IMR-90 (cell line): ENCODE measurements around the gene IFIT2. TPM values are rescaled to one million over a fixed set of nuclear protein-coding genes. Genes with fewer than 3 reads are reported as not detected.
A peak's percentile ranks its signal among the peaks of the same experiment; 100 is the strongest.

ENCODE experiments used
- ATAC-seq: fragments of 200-7000 bp; cut with Tn5 transposase; 2 replicates; pipeline ENCODE4 v1.9.1; 2020; ENCODE audit warnings: low read depth, mild to moderate bottlenecking, moderate library complexity
- BruUV-seq: library from RNA; stranded (reverse); fragments of 400-500 nt; replicated peaks from 2 replicates; lab custom pipeline; 2021; lab: Mats Ljungman, UMichigan
- CTCF ChIA-PET: fragments of 300-600 bp; formaldehyde crosslinking; extraction: SDS; loops from one replicate; lab custom pipeline; 2021; ENCODE audit warnings: antibody characterized with exemption; lab: Yijun Ruan, JAX
- POLR2A ChIA-PET: fragments of 300-600 bp; sonication (Branson Sonifier 250); formaldehyde crosslinking; loops from one replicate; lab custom pipeline; 2022; ENCODE audit warnings: antibody characterized with exemption; ENCODE audit not compliant: unreplicated experiment; lab: Charles Lee
- DNase-seq: peaks from one replicate; pipeline ENCODE4 v3.0.0; 2013
- H2AFZ ChIP-seq: replicated peaks from 2 replicates; pipeline ENCODE3; 2013; ENCODE audit warnings: low read length, mild to moderate bottlenecking; ENCODE audit not compliant: poor library complexity
- H2AK5ac ChIP-seq: 2 replicates; pipeline ENCODE4 v1.6.1; 2013; ENCODE audit warnings: low read depth, low read length, inconsistent platforms
- H2AK9ac ChIP-seq: replicated peaks from 2 replicates; pipeline ENCODE3; 2013; ENCODE audit warnings: mild to moderate bottlenecking, low read depth, low read length, moderate library complexity; ENCODE audit not compliant: poor library complexity
- H2BK120ac ChIP-seq: 2 replicates; pipeline ENCODE4 v1.6.1; 2013; ENCODE audit warnings: low read depth, low read length, inconsistent platforms
- H2BK15ac ChIP-seq: 3 replicates; pipeline ENCODE4 v1.6.1; 2013; ENCODE audit warnings: low read depth, low read length, inconsistent platforms
- H2BK20ac ChIP-seq: 2 replicates; pipeline ENCODE4 v1.6.1; 2013; ENCODE audit warnings: low read depth, mild to moderate bottlenecking, inconsistent platforms, low read length, moderate library complexity
- H2BK5ac ChIP-seq: 2 replicates; pipeline ENCODE4 v1.6.1; 2013; ENCODE audit warnings: mild to moderate bottlenecking, low read depth, low read length, inconsistent platforms; ENCODE audit not compliant: poor library complexity, severe bottlenecking
- H3K14ac ChIP-seq: replicated peaks from 2 replicates; pipeline ENCODE4 v1.6.1; 2013; ENCODE audit warnings: low read depth, low read length, inconsistent platforms
- H3K18ac ChIP-seq: 2 replicates; pipeline ENCODE4 v1.6.1; 2013; ENCODE audit warnings: low read depth, low read length, control low read depth
- H3K23ac ChIP-seq: 2 replicates; pipeline ENCODE4 v1.6.1; 2013; ENCODE audit warnings: low read depth, low read length, inconsistent platforms
- H3K27ac ChIP-seq: 2 replicates; pipeline ENCODE4 v1.5.1; 2013; ENCODE audit warnings: mild to moderate bottlenecking, control low read depth, low read length; ENCODE audit not compliant: insufficient read depth
- H3K27me3 ChIP-seq: 2 replicates; pipeline ENCODE4 v1.6.1; 2013; ENCODE audit warnings: low read length; ENCODE audit not compliant: control insufficient read depth, insufficient read depth
- H3K36me3 ChIP-seq: 2 replicates; pipeline ENCODE4 v1.6.1; 2013; ENCODE audit warnings: low read length, mixed read lengths; ENCODE audit not compliant: control insufficient read depth, insufficient read depth
- H3K4ac ChIP-seq: 2 replicates; pipeline ENCODE4 v1.6.1; 2013; ENCODE audit warnings: low read depth, low read length, inconsistent platforms
- H3K4me1 ChIP-seq: 2 replicates; pipeline ENCODE4 v1.6.1; 2013; ENCODE audit warnings: low read length, mixed read lengths; ENCODE audit not compliant: control insufficient read depth, insufficient read depth
- H3K4me2 ChIP-seq: 2 replicates; pipeline ENCODE4 v1.6.1; 2013; ENCODE audit warnings: low read depth, mild to moderate bottlenecking, control low read depth, low read length, moderate library complexity
- H3K4me3 ChIP-seq: 2 replicates; pipeline ENCODE4 v1.5.1; 2013; ENCODE audit warnings: low read depth, mild to moderate bottlenecking, control low read depth, low read length, moderate library complexity; ENCODE audit not compliant: insufficient read depth
- H3K56ac ChIP-seq: 2 replicates; pipeline ENCODE4 v1.6.1; 2013; ENCODE audit warnings: low read length, inconsistent platforms; ENCODE audit not compliant: insufficient read depth; ENCODE audit errors: extremely low read depth
- H3K79me1 ChIP-seq, 2 experiments: 2 replicates each; pipeline ENCODE4 v1.6.1; 2013; ENCODE audit warnings: low read length in 2 of 2, inconsistent platforms in 1 of 2, low read depth in 1 of 2
- H3K9ac ChIP-seq: 2 replicates; pipeline ENCODE4 v1.6.1; 2013; ENCODE audit warnings: low read depth, low read length, control low read depth
- H3K9me1 ChIP-seq: 2 replicates; pipeline ENCODE4 v1.6.1; 2013; ENCODE audit warnings: low read length, inconsistent platforms; ENCODE audit not compliant: insufficient read depth
- H3K9me3 ChIP-seq: 2 replicates; pipeline ENCODE4 v1.6.1; 2013; ENCODE audit warnings: low read length; ENCODE audit not compliant: control insufficient read depth, insufficient read depth
- H4K20me1 ChIP-seq: 2 replicates; pipeline ENCODE4 v1.6.1; 2013; ENCODE audit warnings: low read length, inconsistent platforms; ENCODE audit not compliant: insufficient read depth
- H4K5ac ChIP-seq: 2 replicates; pipeline ENCODE4 v1.6.1; 2013; ENCODE audit warnings: mild to moderate bottlenecking, low read depth, low read length, control low read depth
- H4K8ac ChIP-seq, 2 experiments: 2 replicates each; pipeline ENCODE4 v1.6.1; 2013; ENCODE audit warnings: low read depth in 2 of 2, low read length in 2 of 2, control low read depth in 1 of 2, inconsistent platforms in 1 of 2
- H4K91ac ChIP-seq: 2 replicates; pipeline ENCODE4 v1.6.1; 2013; ENCODE audit warnings: low read depth, low read length, inconsistent platforms; ENCODE audit not compliant: insufficient read depth
- BHLHE40 ChIP-seq: fragments of 150-350 bp; IDR thresholded peaks from 2 replicates; pipeline ENCODE4 v1.6.1; 2016; ENCODE audit warnings: mild to moderate bottlenecking, low read depth, low read length
- MAZ ChIP-seq: IDR thresholded peaks from 2 replicates; pipeline ENCODE4 v1.6.1; 2012; ENCODE audit warnings: low read depth, mild to moderate bottlenecking, low read length, improper control_type of control experiment, moderate library complexity, borderline replicate concordance
- RAD21 ChIP-seq: IDR thresholded peaks from 2 replicates; pipeline ENCODE4 v1.6.1; 2012; ENCODE audit warnings: low read length, improper control_type of control experiment
- RCOR1 ChIP-seq: IDR thresholded peaks from 2 replicates; pipeline ENCODE4 v1.6.1; 2012; ENCODE audit warnings: mild to moderate bottlenecking, low read length, improper control_type of control experiment; ENCODE audit not compliant: insufficient replicate concordance
- WGBS, 2 experiments: methylation state at CpG; one replicate each; pipeline versions ENCODE4 v1.1.5 to v1.1.7; 2013; ENCODE audit warnings: missing lambda C conversion rate in 2 of 2; ENCODE audit not compliant: insufficient read length in 1 of 2; ENCODE audit errors: extremely low coverage in 2 of 2; 5-methylcytosine and 5-hydroxymethylcytosine counted together
- dilution Hi-C: fragments of 300-500 bp; cut with HindIII; formaldehyde crosslinking; loops from one replicate; pipeline ENCODE4 v1.14.3; 2018; ENCODE audit warnings: low sequenced_read_pairs; ENCODE audit not compliant: unreplicated experiment
- in situ Hi-C: fragments of 300-500 bp; cut with MboI; formaldehyde crosslinking; loops from 3 replicates; pipeline ENCODE4 v1.14.3; 2019; ENCODE audit warnings: low sequenced_read_pairs, inconsistent platforms, mixed read lengths
- intact Hi-C: fragments of 100-400 bp; cut with micrococcal nuclease; formaldehyde crosslinking; loops from 2 replicates; pipeline ENCODE4 v1.10.0; 2022
- polyA plus RNA-seq, 3 experiments: library from polyadenylated mRNA; depleted of rRNA; stranded (reverse); fragments of >200 nt; gene quantifications; 2 replicates each; pipeline ENCODE4 v1.2.3, GENCODE V29; 2012; ENCODE audit warnings: low replicate concordance in 1 of 3
- total RNA-seq: library from RNA; depleted of rRNA; stranded (reverse); fragments of >200 nt; gene quantifications from 2 replicates; pipeline ENCODE4 v1.2.3, GENCODE V29; 2012
- TF ChIP-seq, protein P1 (sequence below): conservative IDR thresholded peaks from 2 replicates; pipeline ENCODE4 v1.5.1; 2012; ENCODE audit warnings: mild to moderate bottlenecking, low read depth, low read length, improper control_type of control experiment
- TF ChIP-seq, protein P2 (sequence below): fragments of 150-350 bp; IDR thresholded peaks from 2 replicates; pipeline ENCODE4 v1.6.1; 2017; ENCODE audit warnings: mild to moderate bottlenecking, antibody characterized with exemption, low read length, low read depth

Gene IFIT2
- total and polyA plus RNA-seq, 2 of the 4 experiments (the other 2 are of a cell fraction) = 1.1 to 2.2 TPM

DNA sequence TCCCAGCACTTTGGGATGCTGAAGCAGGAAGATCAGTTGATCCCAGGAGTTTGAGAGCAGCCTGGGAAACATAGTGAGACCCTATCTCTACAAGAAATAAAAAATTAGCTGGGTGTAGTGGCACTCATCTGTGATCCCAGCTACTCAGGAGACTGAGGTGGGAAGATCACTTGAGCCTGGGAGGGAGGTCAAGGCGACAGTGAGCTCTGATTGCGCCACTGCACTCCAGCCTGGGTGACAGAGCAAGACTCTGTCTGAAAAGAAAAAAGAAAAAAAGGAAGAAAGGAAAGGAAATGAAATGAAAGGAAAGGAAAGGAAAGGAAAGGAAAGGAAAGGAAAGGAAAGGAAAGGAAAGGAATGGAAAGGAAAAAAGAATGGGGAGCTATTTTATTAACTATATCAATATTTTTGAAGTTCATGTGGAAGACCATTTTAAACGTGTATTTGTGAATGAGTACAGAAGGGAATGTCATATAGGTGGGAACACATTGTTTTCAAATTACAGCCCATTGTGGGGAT, 7.1 kb upstream of the IFIT2 start:
- CTCF ChIA-PET = interaction anchor here (1.0 kb wide), 1 partner anchor 74 kb away, joined by 3 read pairs; no protein-coding TSS in a partner anchor
- intact Hi-C loops = loop anchor here (2.0 to 5.0 kb wide), 2 partner anchors 74 to 442 kb away; partner anchors contain the start of gene ANKRD22
- H3K79me1 ChIP-seq = no peaks in the 10 kb centered on the region

More for the DNA sequence above, 7.1 kb upstream of the IFIT2 start:
- Histone ChIP-seq H3K9ac (no peak overlapping the region), H3K56ac (no peak overlapping the region), H4K91ac (no peak overlapping the region), H2BK120ac (no peak overlapping the region; the same call in 1 of the 2 replicates), H2AK9ac (no peak overlapping the region), H3K9me1 (no peaks in the 10 kb centered on the region; the same call in 1 of the 2 replicates), H2AFZ (no peak overlapping the region), H2AK5ac (peak overlapping the region; percentile 75; the same call in 1 of the 2 replicates), H3K27ac (no peak overlapping the region), H3K23ac (no peak overlapping the region), H3K27me3 (no peaks in the 10 kb centered on the region), H3K4me2 (no peak overlapping the region), H3K4me3 (no peak overlapping the region), H3K36me3 (no peaks in the 10 kb centered on the region), H2BK20ac (no peak overlapping the region), H3K14ac (no peak overlapping the region), H2BK15ac (no peak overlapping the region; the same call in 2 of the 3 replicates), H3K4me1 (peaks cover 3% of the 10 kb centered on the region), H2BK5ac (no peak overlapping the region), H3K9me3 (no peaks in the 10 kb centered on the region), H3K18ac (no peak overlapping the region; the same call in 1 of the 2 replicates), H4K5ac (no peak overlapping the region), H4K8ac (no peak overlapping the region), H3K4ac (no peak overlapping the region), H4K20me1 (no peaks in the 10 kb centered on the region)
- POLR2A ChIA-PET = no interaction called here
- no peak for DNase-seq
- BruUV-seq = no TSS peak
- WGBS, 2 experiments = no CpG with 5 or more reads among the region's 3 CpGs
- in situ Hi-C loops = no loop called here
- ATAC-seq = no peak
- dilution Hi-C loops = no loop called here
- no peak for TF ChIP-seq RAD21
- TF ChIP-seq RCOR1 = no peak
- TF ChIP-seq, protein P1, sequence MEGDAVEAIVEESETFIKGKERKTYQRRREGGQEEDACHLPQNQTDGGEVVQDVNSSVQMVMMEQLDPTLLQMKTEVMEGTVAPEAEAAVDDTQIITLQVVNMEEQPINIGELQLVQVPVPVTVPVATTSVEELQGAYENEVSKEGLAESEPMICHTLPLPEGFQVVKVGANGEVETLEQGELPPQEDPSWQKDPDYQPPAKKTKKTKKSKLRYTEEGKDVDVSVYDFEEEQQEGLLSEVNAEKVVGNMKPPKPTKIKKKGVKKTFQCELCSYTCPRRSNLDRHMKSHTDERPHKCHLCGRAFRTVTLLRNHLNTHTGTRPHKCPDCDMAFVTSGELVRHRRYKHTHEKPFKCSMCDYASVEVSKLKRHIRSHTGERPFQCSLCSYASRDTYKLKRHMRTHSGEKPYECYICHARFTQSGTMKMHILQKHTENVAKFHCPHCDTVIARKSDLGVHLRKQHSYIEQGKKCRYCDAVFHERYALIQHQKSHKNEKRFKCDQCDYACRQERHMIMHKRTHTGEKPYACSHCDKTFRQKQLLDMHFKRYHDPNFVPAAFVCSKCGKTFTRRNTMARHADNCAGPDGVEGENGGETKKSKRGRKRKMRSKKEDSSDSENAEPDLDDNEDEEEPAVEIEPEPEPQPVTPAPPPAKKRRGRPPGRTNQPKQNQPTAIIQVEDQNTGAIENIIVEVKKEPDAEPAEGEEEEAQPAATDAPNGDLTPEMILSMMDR = no peak
- TF ChIP-seq BHLHE40 = no peak
- TF ChIP-seq, protein P2, sequence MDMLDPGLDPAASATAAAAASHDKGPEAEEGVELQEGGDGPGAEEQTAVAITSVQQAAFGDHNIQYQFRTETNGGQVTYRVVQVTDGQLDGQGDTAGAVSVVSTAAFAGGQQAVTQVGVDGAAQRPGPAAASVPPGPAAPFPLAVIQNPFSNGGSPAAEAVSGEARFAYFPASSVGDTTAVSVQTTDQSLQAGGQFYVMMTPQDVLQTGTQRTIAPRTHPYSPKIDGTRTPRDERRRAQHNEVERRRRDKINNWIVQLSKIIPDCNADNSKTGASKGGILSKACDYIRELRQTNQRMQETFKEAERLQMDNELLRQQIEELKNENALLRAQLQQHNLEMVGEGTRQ = no peak
- TF ChIP-seq MAZ = no peak
